ENCODE results near the gene NLGN1.

NLGN1 gene

DNA sequence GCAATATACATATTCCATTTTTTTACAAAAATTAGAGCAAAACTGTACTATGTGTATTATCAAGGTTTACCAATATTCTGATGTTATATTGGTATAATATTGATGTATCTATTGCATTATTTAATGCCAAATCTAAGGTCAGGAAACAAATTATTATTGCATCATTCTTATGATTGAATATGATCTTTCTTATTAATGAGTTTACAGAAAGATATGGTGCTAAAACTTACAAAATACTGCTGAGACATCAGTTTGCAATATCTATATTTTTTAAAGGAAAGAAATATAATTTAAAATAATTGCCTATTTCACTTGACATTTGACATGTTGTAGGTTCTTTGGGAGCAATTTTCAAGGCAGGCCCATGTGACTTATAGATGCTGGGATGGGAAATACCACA is 357.6 kb downstream of the NLGN1 start:
- no peak overlapping the region for H3K27ac ChIP-seq
- no peak for TF ChIP-seq ZFX (IDR thresholded peaks at IDR 0.05; ENCODE audit: borderline replicate concordance)
- TF ChIP-seq, protein P1, sequence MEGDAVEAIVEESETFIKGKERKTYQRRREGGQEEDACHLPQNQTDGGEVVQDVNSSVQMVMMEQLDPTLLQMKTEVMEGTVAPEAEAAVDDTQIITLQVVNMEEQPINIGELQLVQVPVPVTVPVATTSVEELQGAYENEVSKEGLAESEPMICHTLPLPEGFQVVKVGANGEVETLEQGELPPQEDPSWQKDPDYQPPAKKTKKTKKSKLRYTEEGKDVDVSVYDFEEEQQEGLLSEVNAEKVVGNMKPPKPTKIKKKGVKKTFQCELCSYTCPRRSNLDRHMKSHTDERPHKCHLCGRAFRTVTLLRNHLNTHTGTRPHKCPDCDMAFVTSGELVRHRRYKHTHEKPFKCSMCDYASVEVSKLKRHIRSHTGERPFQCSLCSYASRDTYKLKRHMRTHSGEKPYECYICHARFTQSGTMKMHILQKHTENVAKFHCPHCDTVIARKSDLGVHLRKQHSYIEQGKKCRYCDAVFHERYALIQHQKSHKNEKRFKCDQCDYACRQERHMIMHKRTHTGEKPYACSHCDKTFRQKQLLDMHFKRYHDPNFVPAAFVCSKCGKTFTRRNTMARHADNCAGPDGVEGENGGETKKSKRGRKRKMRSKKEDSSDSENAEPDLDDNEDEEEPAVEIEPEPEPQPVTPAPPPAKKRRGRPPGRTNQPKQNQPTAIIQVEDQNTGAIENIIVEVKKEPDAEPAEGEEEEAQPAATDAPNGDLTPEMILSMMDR (IDR thresholded peaks at IDR 0.05), result no peak

DNA sequence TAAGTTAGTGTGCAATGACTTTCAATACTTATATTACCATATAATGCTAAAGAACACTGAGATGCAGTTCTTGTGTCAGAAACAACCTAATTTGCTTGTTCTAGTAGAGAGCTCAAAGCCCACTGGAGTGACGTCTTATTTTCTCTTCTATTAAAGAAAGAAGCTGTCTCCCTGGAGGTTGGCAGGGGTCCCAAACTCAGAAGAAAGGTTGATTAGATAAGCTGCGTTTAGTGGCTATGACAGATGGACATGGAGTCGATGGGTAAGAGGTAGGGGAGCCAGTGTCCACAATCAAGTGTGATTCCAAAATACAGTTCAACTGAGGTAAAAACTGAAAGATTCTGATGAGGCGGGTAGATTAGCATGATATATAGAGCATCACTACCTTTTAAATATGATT is 363.6 kb downstream of the NLGN1 start:
- TF ChIP-seq, protein P1 (IDR thresholded peaks at IDR 0.05), result no peak
- TF ChIP-seq ZFX (IDR thresholded peaks at IDR 0.05; ENCODE audit: borderline replicate concordance), result no peak
- H3K27ac ChIP-seq, result no peak overlapping the region

DNA sequence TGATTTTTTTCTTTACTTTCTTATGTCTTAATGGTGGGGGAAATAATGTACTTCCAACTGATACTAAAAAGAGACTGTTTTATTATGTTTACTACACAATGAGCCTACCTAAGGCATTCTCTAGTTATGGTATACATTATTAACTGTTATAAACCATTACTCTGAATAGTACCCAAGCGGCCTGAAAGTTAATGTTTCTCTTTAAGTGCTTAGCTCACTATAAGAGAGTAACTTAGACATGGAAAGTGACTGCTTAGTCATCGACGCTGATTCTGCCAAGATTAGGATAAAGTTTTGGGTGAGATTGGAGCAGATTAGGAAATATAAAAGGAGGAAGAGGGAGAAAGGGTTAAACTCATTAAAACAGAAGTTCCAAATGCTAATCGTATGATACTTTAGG is 365.0 kb downstream of the NLGN1 start:
- no peak overlapping the region for H3K27ac ChIP-seq
- TF ChIP-seq, protein P1 (IDR thresholded peaks at IDR 0.05), result no peak
- no peak for TF ChIP-seq ZFX (IDR thresholded peaks at IDR 0.05; ENCODE audit: borderline replicate concordance)

DNA sequence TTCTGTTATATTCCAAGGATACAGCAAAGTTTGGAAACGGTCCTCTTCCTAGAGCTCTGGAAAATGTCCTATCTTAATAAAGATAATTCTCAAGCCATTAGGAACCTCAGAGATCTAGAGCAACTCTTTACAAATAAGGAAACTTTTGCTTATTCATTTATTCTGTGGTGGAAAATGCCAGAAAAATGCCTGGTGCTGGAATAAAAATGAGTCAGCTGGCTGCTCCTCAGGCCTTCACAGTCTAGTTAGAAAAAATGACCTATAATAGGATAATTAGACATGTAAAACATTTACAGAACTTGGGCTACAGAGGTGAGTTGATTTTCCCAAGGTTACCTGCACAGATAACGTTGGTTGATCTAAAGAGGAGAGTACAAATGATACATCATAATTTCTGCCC is 372.5 kb downstream of the NLGN1 start:
- no peak overlapping the region for H3K27ac ChIP-seq
- TF ChIP-seq, protein P1 (IDR thresholded peaks at IDR 0.05), result no peak
- TF ChIP-seq ZFX (IDR thresholded peaks at IDR 0.05; ENCODE audit: borderline replicate concordance), result no peak

DNA sequence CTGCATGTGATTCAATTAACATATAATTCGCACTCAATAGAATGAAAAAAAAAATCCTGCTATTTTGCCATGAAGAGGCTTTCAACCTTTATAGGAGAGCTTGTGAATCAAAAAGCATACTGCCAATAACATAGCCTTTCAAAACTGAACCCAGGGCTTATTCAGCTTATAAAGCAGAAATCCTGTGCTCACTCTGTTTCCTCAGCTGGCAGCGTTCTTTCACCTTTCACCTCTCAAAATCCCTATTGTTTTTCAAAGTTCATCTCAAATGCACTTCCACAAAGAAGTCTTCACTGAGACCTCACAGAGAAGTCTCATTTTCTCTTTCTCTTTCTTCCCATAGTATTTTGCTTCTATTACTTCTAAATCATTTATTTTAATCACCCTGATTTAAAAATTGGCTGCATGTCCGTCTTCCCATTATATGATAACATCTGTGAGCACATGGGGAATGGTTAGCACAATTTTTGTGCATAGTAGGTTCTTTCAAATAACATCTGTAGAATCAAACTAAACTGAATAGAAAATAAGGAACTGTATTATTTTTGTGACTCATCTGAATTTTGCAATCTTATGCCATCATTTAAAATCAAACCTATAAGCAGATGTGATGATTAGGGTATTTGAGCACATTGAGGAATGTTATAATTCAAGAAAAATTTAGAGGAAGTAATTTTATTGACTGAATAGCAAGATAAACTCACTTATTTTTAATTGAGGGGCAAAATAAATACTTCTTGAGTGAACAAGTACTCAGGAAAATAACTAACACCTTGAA is 373.4 kb downstream of the NLGN1 start:
- TF ChIP-seq, protein P1 (IDR thresholded peaks at IDR 0.05), result no peak
- TF ChIP-seq ZFX (IDR thresholded peaks at IDR 0.05; ENCODE audit: borderline replicate concordance), result no peak
- no peak overlapping the region for H3K27ac ChIP-seq

DNA sequence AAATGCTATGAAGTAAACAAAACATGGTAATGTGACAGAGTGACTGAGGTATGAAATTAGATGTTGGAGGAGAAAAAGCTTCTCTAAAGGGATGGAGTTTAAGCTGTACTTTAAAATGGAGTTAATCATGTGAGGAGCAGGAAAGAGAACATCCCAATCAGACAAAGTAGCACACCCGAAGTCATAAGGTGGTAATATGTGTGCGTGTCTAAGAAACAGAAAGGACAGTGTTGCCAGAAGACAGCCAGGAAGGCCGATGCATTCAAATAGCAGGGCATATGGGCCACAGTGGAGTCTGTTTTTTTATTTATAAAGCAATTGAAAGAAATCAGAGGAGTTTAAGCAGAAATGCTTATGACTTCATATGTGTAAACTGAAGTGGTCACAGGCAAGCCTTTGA is 376.3 kb downstream of the NLGN1 start:
- no peak overlapping the region for H3K27ac ChIP-seq

DNA sequence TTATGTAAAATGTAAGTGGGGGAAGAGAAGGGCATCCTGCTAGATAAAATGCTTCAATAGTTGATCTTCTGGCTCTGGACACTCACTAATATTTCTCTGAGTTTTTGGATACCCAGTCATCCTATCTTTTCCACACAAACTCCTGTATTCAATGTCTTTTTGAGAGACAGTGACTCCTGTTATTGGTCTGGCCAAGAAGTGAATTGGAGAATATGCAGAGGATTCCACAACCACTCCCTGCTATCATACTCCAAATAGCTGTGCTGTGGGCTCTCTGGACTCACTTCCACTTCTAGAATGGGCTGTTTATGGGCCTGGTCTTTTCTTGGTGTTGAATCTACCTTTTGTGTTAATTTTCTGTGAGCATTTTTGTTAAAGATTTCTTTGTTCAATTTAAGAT is 376.8 kb downstream of the NLGN1 start:
- TF ChIP-seq, protein P1 (IDR thresholded peaks at IDR 0.05), result no peak
- H3K27ac ChIP-seq, result no peak overlapping the region

More for the DNA sequence above, 376.3 kb downstream of the NLGN1 start:
- TF ChIP-seq ZFX (IDR thresholded peaks at IDR 0.05; ENCODE audit: borderline replicate concordance), result no peak

DNA sequence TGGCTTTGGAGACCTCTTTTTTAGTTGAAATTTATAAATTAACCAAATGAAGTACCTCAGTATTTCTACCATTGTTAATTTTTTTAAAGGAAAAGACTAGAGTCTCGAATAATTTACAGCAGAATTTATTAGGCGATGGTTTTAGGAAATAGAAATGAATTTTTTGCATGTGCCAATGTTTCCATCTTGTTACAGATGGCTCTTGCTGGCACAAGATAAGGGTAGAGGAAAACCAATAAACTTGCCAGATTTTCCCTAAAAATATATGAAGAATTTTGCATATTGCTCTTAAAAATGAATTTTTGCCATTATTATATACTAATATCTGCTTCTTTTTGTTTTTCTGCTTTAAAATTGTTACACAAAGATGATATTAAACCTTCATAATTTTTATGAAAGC is 380.7 kb downstream of the NLGN1 start:
- H3K27ac ChIP-seq, result no peak overlapping the region
- no peak for TF ChIP-seq ZFX (IDR thresholded peaks at IDR 0.05; ENCODE audit: borderline replicate concordance)
- TF ChIP-seq, protein P1 (IDR thresholded peaks at IDR 0.05), result no peak
